Left lobe of liver (tissue), 2 donors: ENCODE measurements around the gene NTN4. TPM values are rescaled to one million over a fixed set of nuclear protein-coding genes. Genes with fewer than 3 reads are reported as not detected.
"Not testable (repeated sequence)": the region's sequence is repeated elsewhere in the genome, so short reads cannot be mapped to it uniquely, and the experiment has no call there.

Source experiments
- ATAC-seq: fragments of 200-7000 bp; cut with Tn5 transposase; one replicate; pipeline ENCODE4 v1.9.1; 2020; ENCODE audit warnings: mild to moderate bottlenecking, moderate library complexity
- DNase-seq: peaks from one replicate; pipeline ENCODE4 v3.0.0-alpha.2; 2020; ENCODE audit warnings: low spot score
- total RNA-seq: library from RNA; stranded (reverse); gene quantifications from one replicate; pipeline ENCODE4 v1.2.1, GENCODE V29; 2021
- donor health status: DM: no; HTN: no; CAD: no; lungs with moderate emphysema.
- donor health status: DM: no; HTN: yes; CAD: no.

NTN4 gene
- total RNA-seq, result 20.7 TPM

- ATAC-seq (peak; percentile 80), DNase-seq (peak; percentile 76)
Measured at GRCh38 chr12:95790033-95790916, at the start of gene NTN4. NTN4 (minus strand) TSS chr12:95790764; CDS start chr12:95790309, 455 bp downstream.

DNA sequence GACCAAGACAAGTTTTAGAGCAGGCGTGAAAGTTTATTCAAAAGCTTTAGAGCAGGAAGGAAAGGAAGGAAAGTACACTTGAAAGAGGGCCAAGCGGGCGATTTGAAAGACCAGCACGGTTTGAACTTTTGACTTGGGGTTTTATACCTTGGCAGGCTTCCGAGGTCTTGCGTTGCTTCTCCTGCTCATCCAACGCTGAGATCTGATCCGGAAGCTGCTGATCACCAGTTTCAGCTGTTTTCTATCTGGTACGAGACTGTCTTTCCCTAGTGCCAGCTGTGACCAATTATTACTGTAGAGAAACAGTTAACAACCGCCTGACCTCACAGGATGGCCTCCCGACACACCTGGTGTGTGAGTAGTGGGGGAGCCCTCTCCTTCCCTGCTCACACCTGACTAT lies 47.6 kb upstream of the NTN4 start:
- peak; percentile 88 for ATAC-seq
- peak; percentile 89 for DNase-seq

- peak; percentile 51 for ATAC-seq
- DNase-seq, result no peak
Measured at GRCh38 chr12:95837240-95838038, 46.9 kb upstream of the NTN4 start.

- peak; percentile 38 for ATAC-seq
Measured at GRCh38 chr12:95836630-95837239, 46.2 kb upstream of the NTN4 start.

GRCh38 chr12:95836185-95836609 lies 45.6 kb upstream of the NTN4 start:
- no peak for DNase-seq
- ATAC-seq, result no peak

More at GRCh38 chr12:95836630-95837239, 46.2 kb upstream of the NTN4 start:
- no peak for DNase-seq

- no peak for ATAC-seq
- no peak for DNase-seq
Measured at GRCh38 chr12:95834572-95834971, 44.0 kb upstream of the NTN4 start.

GRCh38 chr12:95830335-95831089 lies 39.9 kb upstream of the NTN4 start:
- ATAC-seq (no peak), DNase-seq (no peak)

DNA sequence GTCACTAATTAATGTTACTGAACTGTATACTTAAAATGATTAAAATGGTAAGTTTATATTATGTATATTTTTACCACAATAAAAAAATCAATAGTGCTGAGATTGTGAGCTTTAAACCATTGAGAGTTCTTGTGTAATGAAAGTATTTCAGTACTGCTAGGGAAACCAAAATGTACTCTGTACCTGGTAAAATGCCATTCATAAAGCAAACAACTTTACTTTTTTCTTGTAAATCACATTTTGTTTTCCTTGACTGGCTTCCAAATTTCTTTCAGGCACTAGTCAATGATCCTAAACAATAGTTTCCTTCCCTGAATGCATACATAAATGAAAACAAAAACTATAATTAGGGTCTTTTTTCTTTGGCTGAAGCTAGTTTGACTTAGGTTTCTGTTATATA lies 38.8 kb upstream of the NTN4 start:
- no peak for DNase-seq
- peak; percentile 87 for ATAC-seq

DNA sequence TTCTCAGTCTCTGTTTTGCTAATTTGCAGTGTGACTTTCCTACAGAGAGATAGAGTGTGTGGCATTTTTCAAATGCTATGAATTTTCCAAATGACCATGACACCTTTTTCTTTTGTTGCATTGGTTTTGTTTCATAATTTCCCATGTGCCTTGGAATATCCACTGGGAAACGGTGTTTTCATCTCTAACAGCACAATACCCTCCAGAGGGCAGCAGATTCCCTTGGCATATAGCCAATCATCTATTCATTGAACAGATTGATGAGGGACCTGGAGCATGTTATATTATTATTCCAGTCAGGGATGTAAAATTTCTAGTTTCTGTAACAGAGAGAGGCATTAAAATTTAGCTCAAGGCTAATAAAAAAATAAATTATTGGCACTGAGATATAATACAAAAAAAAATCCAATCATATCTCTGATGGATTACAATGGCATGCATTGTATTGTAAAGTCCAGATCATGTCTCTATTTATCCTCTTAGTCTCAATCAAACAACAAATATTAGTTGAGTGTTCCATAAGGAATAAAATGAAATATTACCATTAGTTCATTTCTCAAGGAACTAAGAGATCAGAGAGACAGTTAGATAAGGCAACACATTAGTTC lies 29.6 kb upstream of the NTN4 start:
- peak; percentile 94 for ATAC-seq
- DNase-seq, result peak; percentile 64

DNA sequence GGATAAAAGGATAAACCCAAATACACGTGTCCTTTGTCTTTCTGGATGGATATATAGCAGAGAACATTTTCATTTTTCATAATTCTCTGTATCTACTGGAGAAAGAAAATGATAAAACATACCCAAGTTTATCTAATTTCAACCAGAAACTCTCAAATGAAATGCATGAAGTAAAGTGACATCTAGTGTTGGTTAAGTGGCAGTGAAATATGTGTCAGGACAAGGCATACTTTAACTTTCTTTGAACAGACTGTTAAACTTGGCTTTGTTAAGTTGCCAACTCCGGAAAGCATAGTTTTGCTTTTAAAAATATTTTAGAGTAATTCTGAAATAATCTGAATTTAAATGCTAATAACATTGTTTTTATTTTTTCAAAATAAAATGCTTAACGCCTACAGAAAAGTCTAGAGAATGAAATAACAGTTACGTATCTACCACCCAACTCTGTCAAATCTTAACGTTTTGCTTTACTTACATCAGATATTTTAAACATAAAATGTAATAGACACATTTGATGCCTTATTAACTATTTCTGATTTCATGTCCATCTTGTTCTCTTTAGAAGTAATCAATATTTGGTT lies 25.2 kb upstream of the NTN4 start:
- ATAC-seq (peak; percentile 81), DNase-seq (no peak)

GRCh38 chr12:95812155-95812554 lies 21.6 kb upstream of the NTN4 start:
- not testable (repeated sequence) for DNase-seq, ATAC-seq

DNA sequence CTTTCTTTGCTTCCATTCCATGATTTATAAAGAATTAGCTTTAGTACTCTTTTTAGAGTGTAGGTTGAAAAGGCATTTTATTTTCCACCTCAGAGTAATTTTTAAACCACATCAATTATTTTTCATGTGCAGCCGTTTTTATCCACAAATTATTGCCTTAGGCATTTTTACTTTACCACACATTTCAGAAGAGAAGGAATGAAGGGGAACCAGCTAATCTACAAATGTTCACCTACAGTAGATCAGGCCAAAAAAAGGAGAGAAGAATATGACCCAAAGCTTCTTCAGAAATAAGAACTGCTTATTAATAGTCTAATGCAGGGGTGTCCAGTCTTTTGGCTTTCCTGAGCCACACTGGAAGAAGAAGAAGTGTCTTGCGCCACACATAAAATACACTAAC lies 19.8 kb upstream of the NTN4 start:
- DNase-seq (no peak), ATAC-seq (no peak)

DNA sequence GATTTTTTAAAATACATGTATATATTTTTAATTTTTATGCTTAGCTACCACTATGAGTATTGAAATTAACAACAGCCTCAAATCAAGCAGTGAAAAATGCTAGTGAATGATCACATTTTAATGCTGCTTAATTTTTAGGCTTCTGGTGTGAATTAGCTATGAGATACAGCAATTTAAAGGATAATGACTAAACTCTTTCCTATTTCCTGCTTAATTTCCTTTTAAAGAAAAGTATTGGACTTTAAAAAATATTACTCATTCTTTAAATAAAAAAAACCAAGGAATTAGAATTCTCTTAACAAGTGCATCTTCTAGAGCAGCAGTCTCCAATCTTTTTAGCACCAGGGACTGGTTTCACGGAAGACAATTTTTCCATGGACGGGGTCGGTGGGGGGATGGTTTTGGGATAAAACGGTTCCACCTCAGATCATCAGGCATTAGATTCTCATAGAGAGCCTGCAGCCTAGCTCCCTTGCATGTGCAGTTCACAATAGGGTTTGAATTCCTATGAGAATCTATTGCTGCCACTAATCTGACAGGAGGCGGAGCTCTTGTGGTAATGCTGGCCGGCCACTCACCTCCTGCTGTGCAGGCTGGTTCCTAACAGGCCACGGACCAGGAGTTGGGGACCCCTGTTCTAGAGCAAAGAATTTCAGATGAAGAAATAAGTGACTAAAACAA lies 18.6 kb upstream of the NTN4 start:
- DNase-seq, result no peak

DNA sequence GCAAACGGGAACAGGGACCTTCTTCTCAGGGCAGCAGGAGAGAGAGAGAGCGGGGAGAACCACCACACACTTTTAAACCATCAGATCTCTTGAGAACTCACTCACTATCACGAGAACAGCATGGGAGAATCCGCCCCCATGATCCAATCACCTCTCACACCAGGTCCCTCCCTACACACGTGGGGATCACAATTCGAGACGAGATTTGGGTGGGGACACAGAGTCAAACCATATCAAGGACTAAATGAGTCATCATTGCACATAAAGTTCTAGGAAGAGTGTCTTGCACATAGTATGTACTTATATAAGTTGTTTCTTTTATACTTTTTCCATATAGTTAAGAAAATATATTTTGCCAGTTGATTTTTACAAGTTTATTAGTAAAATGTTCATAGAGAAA lies 17.6 kb upstream of the NTN4 start:
- no peak for ATAC-seq
- DNase-seq, result no peak

More for the DNA sequence above, 18.6 kb upstream of the NTN4 start:
- ATAC-seq, result no peak

DNA sequence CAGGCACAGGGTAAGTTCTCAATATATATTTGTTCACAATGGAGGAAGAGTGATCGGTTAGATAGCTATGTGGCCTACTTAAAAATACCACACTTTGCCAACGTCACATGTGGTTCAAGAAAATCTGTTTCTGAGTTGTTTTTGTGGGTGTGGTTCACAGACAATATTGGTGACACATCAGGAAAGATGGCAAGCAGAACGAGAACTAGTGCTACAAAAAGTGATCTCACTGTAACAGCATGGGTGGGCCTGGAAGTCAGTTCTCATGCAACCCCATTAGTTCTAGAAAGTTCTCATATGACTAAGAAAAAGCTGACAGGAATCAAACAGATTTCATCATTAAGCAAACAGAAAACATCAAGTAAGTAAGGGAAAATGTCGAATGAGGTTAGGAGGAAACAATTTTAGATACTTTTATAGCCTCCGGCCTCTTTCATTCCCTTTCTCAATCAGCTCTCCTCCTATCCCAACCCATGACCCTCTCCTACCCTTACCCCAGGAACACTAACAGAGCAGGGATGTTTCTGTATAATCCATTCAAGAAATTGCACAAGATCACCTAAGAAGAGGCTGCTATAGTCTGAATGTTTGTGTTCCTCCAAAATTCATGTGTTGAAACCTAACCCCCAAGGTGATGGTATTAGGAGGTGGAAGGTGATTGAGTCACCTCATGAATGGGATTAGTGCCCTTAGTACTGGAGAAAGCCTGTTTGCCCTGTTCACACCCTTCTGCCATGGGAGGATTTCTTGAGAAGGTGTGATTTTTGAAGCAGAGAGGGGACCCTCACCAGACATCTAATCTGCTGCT lies 15.5 kb upstream of the NTN4 start:
- no peak for DNase-seq
- no peak for ATAC-seq

DNA sequence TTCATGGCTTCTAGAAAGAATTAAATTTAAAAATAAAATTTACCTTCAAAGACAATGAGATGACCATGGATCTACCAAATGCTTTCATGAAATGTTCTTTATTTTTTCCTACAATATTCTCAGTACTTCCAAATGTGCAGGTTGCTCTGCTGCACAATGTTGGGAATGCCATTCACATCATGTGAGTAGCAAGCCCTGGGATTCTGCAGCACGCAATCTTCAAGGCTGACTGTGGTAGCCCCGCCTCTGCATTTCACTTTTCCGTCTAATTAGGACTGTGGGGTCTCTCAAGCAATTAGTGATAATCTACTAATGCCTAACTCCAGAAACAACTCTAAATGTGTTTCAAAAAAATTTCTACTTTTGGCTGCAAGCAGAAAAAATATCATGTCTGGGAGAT lies 13.7 kb upstream of the NTN4 start:
- DNase-seq (no peak), ATAC-seq (no peak)

DNA sequence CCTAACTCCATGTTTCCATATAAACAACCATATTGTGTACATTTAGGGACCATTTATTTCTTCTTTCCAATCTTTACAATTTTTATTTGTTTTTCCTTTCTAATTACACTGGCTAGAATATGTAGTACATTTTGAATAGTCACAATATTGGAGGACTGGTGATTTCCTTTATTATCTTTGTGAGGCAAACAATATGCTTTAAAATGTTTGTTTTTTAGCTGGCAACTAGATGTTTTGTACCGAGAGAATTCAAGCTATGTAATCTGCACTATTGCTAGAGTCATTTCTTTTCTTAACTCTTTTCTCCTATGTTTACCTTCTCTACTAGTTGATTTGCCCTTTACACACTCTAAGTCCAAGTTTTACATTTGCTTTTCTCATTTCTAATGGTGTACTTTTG lies 13.3 kb upstream of the NTN4 start:
- ATAC-seq (no peak), DNase-seq (no peak)

DNA sequence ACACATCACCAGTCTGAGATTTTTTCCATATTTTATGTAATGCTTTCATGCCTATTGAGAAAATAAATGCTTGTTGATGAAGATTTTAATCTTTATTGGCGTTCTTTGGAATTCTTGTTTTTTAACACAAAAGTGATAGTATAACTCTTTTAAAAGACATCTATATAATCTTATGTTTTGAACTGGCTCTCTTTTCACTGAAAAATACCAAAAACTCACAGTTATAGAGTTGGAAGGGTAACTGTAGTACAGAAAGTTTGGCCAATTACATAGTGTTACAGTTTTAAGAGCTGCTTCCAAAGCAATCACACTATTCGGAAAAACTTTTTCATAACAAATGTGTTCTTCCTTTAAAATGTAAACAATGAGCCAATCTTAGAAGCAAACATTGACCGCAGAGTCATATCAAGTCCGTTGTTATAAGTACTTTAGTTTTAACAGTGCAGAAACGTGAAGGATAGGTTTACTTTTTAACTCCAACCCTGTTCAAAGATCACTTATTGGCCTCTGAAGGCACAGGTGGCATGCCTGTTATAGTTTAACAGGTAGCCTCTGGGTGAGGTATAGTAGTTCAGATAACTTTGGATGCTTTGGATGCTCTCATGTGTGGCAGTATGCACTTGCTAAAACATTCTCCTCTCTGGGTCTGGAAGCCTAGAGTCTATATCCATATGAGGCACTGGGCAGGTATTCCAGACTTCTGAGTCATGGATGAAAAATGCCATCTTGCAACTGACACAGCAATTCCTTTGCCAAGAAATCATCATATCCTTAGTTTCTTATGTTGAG lies 12.1 kb upstream of the NTN4 start:
- peak; percentile 58 for DNase-seq

More for the DNA sequence above, 12.1 kb upstream of the NTN4 start:
- peak; percentile 97 for ATAC-seq
